Cardiac fibroblast (primary cell): Measurements from ENCODE around the gene TUNAR.

ENCODE experiments used
- DNase-seq, 2 donors: peaks; one replicate each; pipeline versions ENCODE4 v3.0.0 to v3.0.0-alpha.2; 2010; ENCODE audit warnings: low read depth in 2 of 2
- H3K4me3 ChIP-seq, 2 donors: replicated peaks in 1 of 2; 1 replicate in 1 of 2; 2 replicates in 1 of 2; pipeline ENCODE4 v1.5.1; 2011; ENCODE audit warnings: low read depth in 2 of 2, low read length in 2 of 2, mild to moderate bottlenecking in 2 of 2, moderate library complexity in 1 of 2
- CTCF ChIP-seq: IDR thresholded peaks from one replicate; pipeline ENCODE4 v1.5.1; 2011; ENCODE audit warnings: low read depth, mild to moderate bottlenecking, low read length, inconsistent platforms

The TUNAR gene

GRCh38 chr14:95841668-95842067, 35.0 kb upstream of the TUNAR start:
- DNase-seq: no peak
- TF ChIP-seq CTCF: no peak

GRCh38 chr14:95849761-95850160, 26.9 kb upstream of the TUNAR start:
- no peak for TF ChIP-seq CTCF
- H3K4me3 ChIP-seq: no peak overlapping the region
- DNase-seq: no peak

More at GRCh38 chr14:95841668-95842067, 35.0 kb upstream of the TUNAR start:
- H3K4me3 ChIP-seq: no peak overlapping the region

- no peak for DNase-seq
- no peak overlapping the region for H3K4me3 ChIP-seq
- TF ChIP-seq CTCF: no peak
Measured at GRCh38 chr14:95850429-95850828, 26.2 kb upstream of the TUNAR start.

- no peak overlapping the region for H3K4me3 ChIP-seq
- no peak for DNase-seq
- no peak for TF ChIP-seq CTCF
Measured at GRCh38 chr14:95855606-95856005, 21.0 kb upstream of the TUNAR start.

- TF ChIP-seq CTCF: no peak
Measured at GRCh38 chr14:95857275-95857674, 19.4 kb upstream of the TUNAR start.

GRCh38 chr14:95858893-95859292, 17.7 kb upstream of the TUNAR start:
- TF ChIP-seq CTCF: no peak
- H3K4me3 ChIP-seq: no peak overlapping the region
- DNase-seq: no peak

More at GRCh38 chr14:95857275-95857674, 19.4 kb upstream of the TUNAR start:
- H3K4me3 ChIP-seq: no peak overlapping the region
- DNase-seq: no peak

- DNase-seq: no peak
- TF ChIP-seq CTCF: no peak
- no peak overlapping the region for H3K4me3 ChIP-seq
Measured at GRCh38 chr14:95862243-95862642, 14.4 kb upstream of the TUNAR start.
